Measurements from ENCODE around the gene CNTNAP3. TPM values are rescaled to one million over a fixed set of nuclear protein-coding genes. Genes with fewer than 3 reads are reported as not detected.
"Not testable (repeated sequence)": the region's sequence is repeated elsewhere in the genome, so short reads cannot be mapped to it uniquely, and the experiment has no call there.

CNTNAP3 gene
- total RNA-seq, result 38.8 and 78.6 TPM in 2 replicates

- not testable (repeated sequence) for DNase-seq (ENCODE audit: low read depth in 2 of 2)
Observed at GRCh38 chr9:39287980-39288379, at the start of gene CNTNAP3. TSS of gene CNTNAP3 (minus strand) at chr9:39288167. CDS start at chr9:39288064, 103 bp downstream.

- not testable (repeated sequence) for DNase-seq (ENCODE audit: low read depth in 2 of 2)
Observed at GRCh38 chr9:39279995-39280394, 8.0 kb downstream of the CNTNAP3 start.

GRCh38 chr9:39242513-39242912, 45.5 kb downstream of the CNTNAP3 start:
- not testable (repeated sequence) for DNase-seq (ENCODE audit: low read depth in 2 of 2)

- DNase-seq (ENCODE audit: low read depth in 2 of 2), result not testable (repeated sequence)
Observed at GRCh38 chr9:39232130-39232991, 55.6 kb downstream of the CNTNAP3 start.

- not testable (repeated sequence) for DNase-seq (ENCODE audit: low read depth in 2 of 2)
Observed at GRCh38 chr9:39215976-39216375, 72.0 kb downstream of the CNTNAP3 start.

GRCh38 chr9:39209773-39210172, 78.2 kb downstream of the CNTNAP3 start:
- not testable (repeated sequence) for DNase-seq (ENCODE audit: low read depth in 2 of 2)

- not testable (repeated sequence) for DNase-seq (ENCODE audit: low read depth in 2 of 2)
Observed at GRCh38 chr9:39206643-39207042, 81.3 kb downstream of the CNTNAP3 start.

GRCh38 chr9:39205842-39206241, 82.1 kb downstream of the CNTNAP3 start:
- not testable (repeated sequence) for DNase-seq (ENCODE audit: low read depth in 2 of 2)

GRCh38 chr9:39200412-39200811, 87.6 kb downstream of the CNTNAP3 start:
- DNase-seq (ENCODE audit: low read depth in 2 of 2), result not testable (repeated sequence)

- DNase-seq (ENCODE audit: low read depth in 2 of 2), result not testable (repeated sequence)
Observed at GRCh38 chr9:39198000-39198709, 89.8 kb downstream of the CNTNAP3 start.

- not testable (repeated sequence) for DNase-seq (ENCODE audit: low read depth in 2 of 2)
Observed at GRCh38 chr9:39171370-39171769, 116.6 kb downstream of the CNTNAP3 start.

GRCh38 chr9:39157714-39158113, 130.3 kb downstream of the CNTNAP3 start:
- DNase-seq (ENCODE audit: low read depth in 2 of 2), result not testable (repeated sequence)

GRCh38 chr9:39132826-39133552, 155.0 kb downstream of the CNTNAP3 start:
- DNase-seq (ENCODE audit: low read depth in 2 of 2), result not testable (repeated sequence)

- not testable (repeated sequence) for DNase-seq (ENCODE audit: low read depth in 2 of 2)
Observed at GRCh38 chr9:39121401-39121800, 166.6 kb downstream of the CNTNAP3 start.

- peak in 1 of 2 donors; percentile 58 for DNase-seq (ENCODE audit: low read depth in 2 of 2)
Observed at GRCh38 chr9:39111746-39112145, 176.2 kb downstream of the CNTNAP3 start.

GRCh38 chr9:39108145-39108544, 179.8 kb downstream of the CNTNAP3 start:
- DNase-seq (ENCODE audit: low read depth in 2 of 2), result no peak

GRCh38 chr9:39097208-39097607, 190.8 kb downstream of the CNTNAP3 start:
- not testable (repeated sequence) for DNase-seq (ENCODE audit: low read depth in 2 of 2)

GRCh38 chr9:39085311-39085710, 202.7 kb downstream of the CNTNAP3 start:
- not testable (repeated sequence) for DNase-seq (ENCODE audit: low read depth in 2 of 2)

- not testable (repeated sequence) for DNase-seq (ENCODE audit: low read depth in 2 of 2)
Observed at GRCh38 chr9:39082574-39082973, 205.4 kb downstream of the CNTNAP3 start.

- not testable (repeated sequence) for DNase-seq (ENCODE audit: low read depth in 2 of 2)
Observed at GRCh38 chr9:39080081-39080480, 207.9 kb downstream of the CNTNAP3 start.

- DNase-seq (ENCODE audit: low read depth in 2 of 2), result peak in 1 of 2 donors; percentile 31
Observed at GRCh38 chr9:39078621-39079256, 209.2 kb downstream of the CNTNAP3 start.

All from dermis microvascular lymphatic vessel endothelial cell (primary cell).